Activated CD8-positive, alpha-beta T cell treated with anti-CD3 and anti-CD28 coated beads for 36 hours (primary cell): ENCODE results near the gene TAB3. TPM values are rescaled to one million over a fixed set of nuclear protein-coding genes. Genes with fewer than 3 reads are reported as not detected.

ENCODE experiments used
- ATAC-seq: fragments of 200-7000 bp; cut with Tn5 transposase; one replicate; pipeline ENCODE4 v1.10.0; 2021; ENCODE audit warnings: mild to moderate bottlenecking, moderate library complexity
- CTCF ChIA-PET: fragments of 350-600 bp; sonication (Branson Sonifier 250); formaldehyde crosslinking; loops from one replicate; lab custom pipeline; 2021; ENCODE audit warnings: antibody characterized with exemption; lab: Charles Lee
- POLR2A ChIA-PET: fragments of 350-600 bp; sonication (Branson Sonifier 250); formaldehyde crosslinking; loops from one replicate; lab custom pipeline; 2021; ENCODE audit warnings: antibody characterized with exemption; lab: Charles Lee
- DNase-seq: peaks from one replicate; pipeline ENCODE4 v3.0.0-alpha.2; 2020
- H3K27ac Mint-ChIP-seq: one replicate; pipeline ENCODE4 v1.8.0; 2021; ENCODE audit warnings: mild to moderate bottlenecking, mixed read lengths
- H3K27me3 Mint-ChIP-seq: one replicate; pipeline ENCODE4 v1.8.0; 2021; ENCODE audit warnings: mixed read lengths
- H3K36me3 Mint-ChIP-seq: one replicate; pipeline ENCODE4 v1.8.0; 2021; ENCODE audit warnings: low read depth, mixed read lengths
- H3K4me1 Mint-ChIP-seq: one replicate; pipeline ENCODE4 v1.8.0; 2021; ENCODE audit warnings: low read depth, mixed read lengths
- H3K4me3 Mint-ChIP-seq: one replicate; pipeline ENCODE4 v1.8.0; 2021; ENCODE audit warnings: mild to moderate bottlenecking, moderate library complexity, mixed read lengths
- H3K9me3 Mint-ChIP-seq: one replicate; pipeline ENCODE4 v1.8.0; 2021; ENCODE audit warnings: mixed read lengths
- intact Hi-C: fragments of 100-400 bp; cut with micrococcal nuclease; formaldehyde crosslinking; loops from one replicate; pipeline ENCODE4 v1.10.0; 2022
- total RNA-seq, 2 experiments: library from RNA; stranded (reverse); gene quantifications; one replicate each; pipeline ENCODE4 v1.2.3, GENCODE V29; 2021
- TF ChIP-seq, protein P1 (sequence below): fragments of 200-600 bp; IDR thresholded peaks from one replicate; pipeline ENCODE4 v1.8.0; 2022; ENCODE audit warnings: antibody characterized with exemption, mild to moderate bottlenecking

TAB3 gene
- total RNA-seq, 2 experiments from 2014 or later: 15.5 to 16.5 TPM

GRCh38 chrX:30858098-30858497 lies 31.0 kb downstream of the TAB3 start:
- ATAC-seq: no peak
- no peak overlapping the region for H3K4me3 Mint-ChIP-seq
- H3K27ac Mint-ChIP-seq: no peak overlapping the region
- peaks cover 20% of the 10 kb centered on the region for H3K36me3 Mint-ChIP-seq
- TF ChIP-seq, protein P1, sequence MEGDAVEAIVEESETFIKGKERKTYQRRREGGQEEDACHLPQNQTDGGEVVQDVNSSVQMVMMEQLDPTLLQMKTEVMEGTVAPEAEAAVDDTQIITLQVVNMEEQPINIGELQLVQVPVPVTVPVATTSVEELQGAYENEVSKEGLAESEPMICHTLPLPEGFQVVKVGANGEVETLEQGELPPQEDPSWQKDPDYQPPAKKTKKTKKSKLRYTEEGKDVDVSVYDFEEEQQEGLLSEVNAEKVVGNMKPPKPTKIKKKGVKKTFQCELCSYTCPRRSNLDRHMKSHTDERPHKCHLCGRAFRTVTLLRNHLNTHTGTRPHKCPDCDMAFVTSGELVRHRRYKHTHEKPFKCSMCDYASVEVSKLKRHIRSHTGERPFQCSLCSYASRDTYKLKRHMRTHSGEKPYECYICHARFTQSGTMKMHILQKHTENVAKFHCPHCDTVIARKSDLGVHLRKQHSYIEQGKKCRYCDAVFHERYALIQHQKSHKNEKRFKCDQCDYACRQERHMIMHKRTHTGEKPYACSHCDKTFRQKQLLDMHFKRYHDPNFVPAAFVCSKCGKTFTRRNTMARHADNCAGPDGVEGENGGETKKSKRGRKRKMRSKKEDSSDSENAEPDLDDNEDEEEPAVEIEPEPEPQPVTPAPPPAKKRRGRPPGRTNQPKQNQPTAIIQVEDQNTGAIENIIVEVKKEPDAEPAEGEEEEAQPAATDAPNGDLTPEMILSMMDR: no peak
- H3K27me3 Mint-ChIP-seq: no peaks in the 10 kb centered on the region
- no peak for DNase-seq
- ChIA-PET CTCF (no interaction called here), POLR2A (no interaction called here)
- H3K4me1 Mint-ChIP-seq: no peaks in the 10 kb centered on the region
- no peaks in the 10 kb centered on the region for H3K9me3 Mint-ChIP-seq
- intact Hi-C loops: no loop called here

DNA sequence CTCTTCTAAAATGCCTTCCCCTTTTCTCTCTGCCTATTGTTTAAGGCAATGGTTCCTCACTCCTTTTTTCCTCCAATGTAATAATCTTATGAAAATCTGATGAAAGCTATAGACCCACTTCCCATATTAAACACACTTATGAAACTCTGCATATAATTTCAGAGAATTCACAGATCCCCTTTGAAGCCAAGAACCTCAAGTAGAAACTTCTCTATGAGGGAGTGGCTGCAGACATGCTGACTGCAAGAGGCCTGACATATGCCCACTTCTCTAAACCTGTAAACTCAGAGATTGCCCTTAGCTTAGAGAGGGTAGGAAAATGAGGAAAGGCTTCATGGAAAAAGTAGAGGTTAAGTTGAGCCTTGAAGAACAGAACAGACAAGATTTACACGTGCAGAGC lies 37.6 kb downstream of the TAB3 start:
- H3K4me1 Mint-ChIP-seq: peaks cover 5% of the 10 kb centered on the region
- no peak overlapping the region for H3K27ac Mint-ChIP-seq
- no peaks in the 10 kb centered on the region for H3K9me3 Mint-ChIP-seq
- ATAC-seq (no peak), DNase-seq (no peak)
- intact Hi-C loops: no loop called here
- ChIA-PET POLR2A (no interaction called here), CTCF (no interaction called here)
- TF ChIP-seq, protein P1: no peak
- peaks cover 22% of the 10 kb centered on the region for H3K36me3 Mint-ChIP-seq
- no peaks in the 10 kb centered on the region for H3K27me3 Mint-ChIP-seq
- no peak overlapping the region for H3K4me3 Mint-ChIP-seq

DNA sequence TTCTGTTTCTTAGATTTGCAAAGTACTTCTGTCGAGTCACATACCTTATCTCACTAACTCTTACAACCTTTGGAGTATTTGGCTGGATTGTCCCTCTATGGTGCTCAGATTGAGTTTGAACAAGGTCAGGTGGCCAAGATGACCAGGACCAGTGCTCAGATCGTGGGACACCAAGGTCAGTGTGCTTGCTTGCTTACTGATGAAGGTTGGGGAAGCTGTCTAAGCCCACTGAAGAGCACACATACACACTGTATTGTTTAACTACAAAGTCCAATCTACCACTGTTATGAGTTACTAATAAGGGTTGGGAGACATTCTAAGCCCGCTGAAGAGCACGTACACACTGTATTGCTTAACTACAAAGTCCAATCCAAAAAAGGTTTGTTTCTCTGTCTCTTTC lies 53.7 kb downstream of the TAB3 start:
- H3K27ac Mint-ChIP-seq: no peak overlapping the region
- ATAC-seq (no peak), DNase-seq (no peak)
- POLR2A ChIA-PET: no interaction called here
- H3K36me3 Mint-ChIP-seq: peaks cover 36% of the 10 kb centered on the region
- CTCF ChIA-PET: no interaction called here
- TF ChIP-seq, protein P1: no peak
- H3K4me3 Mint-ChIP-seq: no peak overlapping the region
- peaks cover 19% of the 10 kb centered on the region for H3K4me1 Mint-ChIP-seq
- H3K9me3 Mint-ChIP-seq: no peaks in the 10 kb centered on the region
- intact Hi-C loops: no loop called here
- H3K27me3 Mint-ChIP-seq: no peaks in the 10 kb centered on the region

DNA sequence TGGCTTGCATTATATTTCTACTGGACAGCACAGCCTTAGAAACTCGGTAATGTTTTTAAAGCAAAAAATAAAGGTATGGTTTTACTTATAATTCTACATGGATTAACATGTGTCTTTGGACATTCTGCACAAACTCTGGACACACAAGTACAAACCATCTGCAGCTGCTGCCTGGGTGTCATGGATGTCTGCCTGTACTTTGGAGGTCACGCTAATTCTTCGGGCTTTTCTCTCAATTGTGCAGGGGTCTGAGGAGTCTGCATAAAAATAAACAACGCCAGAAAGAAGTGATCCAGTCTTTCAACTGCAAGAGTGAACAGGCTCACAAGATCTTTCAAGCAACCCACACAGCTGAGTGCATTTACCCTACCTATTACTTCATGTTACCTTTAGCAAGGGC lies 55.2 kb downstream of the TAB3 start:
- Mint-ChIP-seq H3K4me1 (peaks cover 32% of the 10 kb centered on the region), H3K9me3 (no peaks in the 10 kb centered on the region), H3K36me3 (peaks cover 28% of the 10 kb centered on the region), H3K4me3 (no peak overlapping the region), H3K27me3 (no peaks in the 10 kb centered on the region), H3K27ac (no peak overlapping the region)
- ATAC-seq: no peak
- intact Hi-C loops: no loop called here
- no peak for DNase-seq
- CTCF ChIA-PET: no interaction called here
- TF ChIP-seq, protein P1: no peak
- POLR2A ChIA-PET: no interaction called here

- no peaks in the 10 kb centered on the region for H3K9me3 Mint-ChIP-seq
- peak; percentile 37 for DNase-seq
- H3K36me3 Mint-ChIP-seq: peaks cover 15% of the 10 kb centered on the region
- H3K4me3 Mint-ChIP-seq: peak overlapping the region; percentile 55
- H3K27me3 Mint-ChIP-seq: no peaks in the 10 kb centered on the region
- peaks cover 36% of the 10 kb centered on the region for H3K4me1 Mint-ChIP-seq
- peak; percentile 85 for ATAC-seq
- intact Hi-C loops: no loop called here
- POLR2A ChIA-PET: no interaction called here
- CTCF ChIA-PET: interaction anchor here (1.6 kb wide), 1 partner anchor 95 kb away, joined by 5 read pairs; no protein-coding TSS in a partner anchor
- H3K27ac Mint-ChIP-seq: peak overlapping the region; percentile 68
- TF ChIP-seq, protein P1: no peak
These were observed 58.0 kb downstream of the TAB3 start for GRCh38 chrX:30831082-30831481.
